ENCODE data around the gene UBL5. TPM values are rescaled to one million over a fixed set of nuclear protein-coding genes. Genes with fewer than 3 reads are reported as not detected.

The UBL5 gene
- total RNA-seq, 1 donor from 2014 or later: 206 TPM

GRCh38 chr19:9847087-9847671, 19.5 kb downstream of the UBL5 start:
- ATAC-seq: peak; percentile 56
- intact Hi-C loops (cut with DNase I): no loop called here
- no peak for DNase-seq (ENCODE audit: low spot score)

- ATAC-seq: no peak
- DNase-seq (ENCODE audit: low spot score): no peak
- intact Hi-C loops (cut with DNase I): no loop called here
These were observed 20.3 kb downstream of the UBL5 start for GRCh38 chr19:9848060-9848459.

GRCh38 chr19:9848762-9849161, 21.0 kb downstream of the UBL5 start:
- no peak for DNase-seq (ENCODE audit: low spot score)
- ATAC-seq: no peak
- intact Hi-C loops (cut with DNase I): no loop called here

GRCh38 chr19:9849791-9850190, 22.1 kb downstream of the UBL5 start:
- DNase-seq (ENCODE audit: low spot score) (no peak), ATAC-seq (no peak)
- intact Hi-C loops (cut with DNase I): no loop called here

- no peak for DNase-seq (ENCODE audit: low spot score)
- intact Hi-C loops (cut with DNase I): no loop called here
- ATAC-seq: no peak
These were observed 22.7 kb downstream of the UBL5 start for GRCh38 chr19:9850235-9850959.

- ATAC-seq (no peak), DNase-seq (ENCODE audit: low spot score) (no peak)
- intact Hi-C loops (cut with DNase I): no loop called here
These were observed 26.6 kb downstream of the UBL5 start for GRCh38 chr19:9854282-9854846.

GRCh38 chr19:9856609-9857008, 28.9 kb downstream of the UBL5 start:
- intact Hi-C loops (cut with DNase I): no loop called here
- no peak for ATAC-seq
- DNase-seq (ENCODE audit: low spot score): no peak

GRCh38 chr19:9857076-9857721, 29.5 kb downstream of the UBL5 start:
- ATAC-seq (no peak), DNase-seq (ENCODE audit: low spot score) (no peak)
- intact Hi-C loops (cut with DNase I): no loop called here

GRCh38 chr19:9857920-9858746, 30.4 kb downstream of the UBL5 start:
- ATAC-seq: no peak
- DNase-seq (ENCODE audit: low spot score): no peak
- intact Hi-C loops (cut with DNase I): no loop called here

- ATAC-seq (no peak), DNase-seq (ENCODE audit: low spot score) (no peak)
- intact Hi-C loops (cut with DNase I): no loop called here
These were observed 31.0 kb downstream of the UBL5 start for GRCh38 chr19:9858766-9859165.

- intact Hi-C loops (cut with DNase I): no loop called here
- no peak for ATAC-seq
- DNase-seq (ENCODE audit: low spot score): no peak
These were observed 32.7 kb downstream of the UBL5 start for GRCh38 chr19:9860407-9860806.

GRCh38 chr19:9861503-9861902, 33.8 kb downstream of the UBL5 start:
- intact Hi-C loops (cut with DNase I): no loop called here
- ATAC-seq (no peak), DNase-seq (ENCODE audit: low spot score) (no peak)

GRCh38 chr19:9862938-9863337, 35.2 kb downstream of the UBL5 start:
- no peak for DNase-seq (ENCODE audit: low spot score)
- ATAC-seq: no peak
- intact Hi-C loops (cut with DNase I): no loop called here

- DNase-seq (ENCODE audit: low spot score) (no peak), ATAC-seq (no peak)
- intact Hi-C loops (cut with DNase I): no loop called here
These were observed 36.0 kb downstream of the UBL5 start for GRCh38 chr19:9863759-9864158.

GRCh38 chr19:9865732-9866501, 38.2 kb downstream of the UBL5 start:
- peak; percentile 22 for ATAC-seq
- intact Hi-C loops (cut with DNase I): no loop called here

GRCh38 chr19:9868983-9869617, 41.4 kb downstream of the UBL5 start:
- no peak for ATAC-seq
- no peak for DNase-seq (ENCODE audit: low spot score)
- intact Hi-C loops (cut with DNase I): no loop called here

More at GRCh38 chr19:9865732-9866501, 38.2 kb downstream of the UBL5 start:
- no peak for DNase-seq (ENCODE audit: low spot score)

GRCh38 chr19:9871626-9872338, 44.1 kb downstream of the UBL5 start:
- intact Hi-C loops (cut with DNase I): no loop called here
- ATAC-seq (no peak), DNase-seq (ENCODE audit: low spot score) (no peak)
